Measurements from ENCODE around the gene PROKR2. TPM values are rescaled to one million over a fixed set of nuclear protein-coding genes. Genes with fewer than 3 reads are reported as not detected.

Gene PROKR2
- total and polyA plus RNA-seq, 2 donors (not counting 1 experiment from before 2014, with no cell fraction given) = not detected

DNA sequence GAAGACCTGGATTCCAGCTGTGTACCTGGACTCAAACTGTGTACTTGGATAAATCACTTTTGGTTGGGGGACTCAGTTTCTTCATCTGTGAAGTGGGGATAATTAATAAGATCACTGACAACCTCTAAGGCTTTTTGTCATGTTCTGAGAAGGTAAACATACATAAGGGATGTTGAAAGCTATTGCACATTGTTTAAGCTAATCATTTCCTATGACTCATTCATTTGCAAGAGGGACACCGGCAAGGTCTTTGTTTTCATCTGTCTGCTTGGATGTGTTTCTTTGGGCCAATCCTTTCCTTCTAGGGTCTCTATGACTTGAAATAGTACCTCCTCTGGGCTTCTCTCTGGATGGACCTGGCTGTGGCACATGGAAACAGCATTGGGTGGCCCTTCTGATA is 6.8 kb downstream of the PROKR2 start:
- peaks cover 0 to 10% (median 0%) of the 10 kb centered on the region in 4 experiments for H3K27me3 ChIP-seq (replicated peaks in 1 of 4; ENCODE audit: control extremely low read depth in 1 of 4, control insufficient read depth in 3 of 4, insufficient read depth in 4 of 4, low read length in 3 of 4)
- no peak for TF ChIP-seq EZH2 (IDR thresholded peaks at IDR 0.05; ENCODE audit: borderline replicate concordance, insufficient read depth, low read depth, low read length, poor library complexity, severe bottlenecking)
- ChIA-PET CTCF (no interaction called here), POLR2A (no interaction called here)
- no peaks in the 10 kb centered on the region for H3K4me1 ChIP-seq (ENCODE audit: control insufficient read depth in 2 of 2, insufficient read depth in 2 of 2, low read length in 2 of 2)
- H3K4me2 ChIP-seq (replicated peaks; ENCODE audit: low read depth, low read length, poor library complexity, severe bottlenecking) = no peak overlapping the region
- no peak overlapping the region for H3K9ac ChIP-seq (ENCODE audit: low read length)
- no peak overlapping the region for H3K27ac ChIP-seq (ENCODE audit: low read length in 2 of 2)
- peaks cover 14% of the 10 kb centered on the region for H3K9me3 Mint-ChIP-seq (ENCODE audit: insufficient read depth)
- no peak overlapping the region for H3K27ac Mint-ChIP-seq
- DNase-seq = no peak
- peaks cover 0 to 17% (median 7%) of the 10 kb centered on the region in 3 donors for H3K9me3 ChIP-seq (ENCODE audit: control extremely low read depth in 1 of 3, control insufficient read depth in 2 of 3, insufficient read depth in 1 of 3, low read length in 2 of 3)
- H3K27me3 Mint-ChIP-seq = peaks cover 22% of the 10 kb centered on the region
- intact Hi-C loops (cut with micrococcal nuclease) = no loop called here
- no peak for ATAC-seq (ENCODE audit: low read depth)
- no peaks in the 10 kb centered on the region for H3K4me1 Mint-ChIP-seq
- no peak overlapping the region for H3K4me3 ChIP-seq (ENCODE audit: control extremely low read depth in 1 of 5, extremely low read depth in 1 of 5, insufficient read depth in 1 of 5, low read depth in 2 of 5, low read length in 4 of 5)
- H2AFZ ChIP-seq (ENCODE audit: insufficient read depth, low read depth, low read length, poor library complexity, severe bottlenecking) = no peak overlapping the region
- no peaks in the 10 kb centered on the region for H4K20me1 ChIP-seq (ENCODE audit: control insufficient read depth, insufficient read depth, low read length, poor library complexity, severe bottlenecking)
- 87% methylated on average over 1 of the region's 1 CpG for WGBS (ENCODE audit: insufficient coverage)
- no peaks in the 10 kb centered on the region for H3K36me3 ChIP-seq (replicated peaks in 1 of 2; ENCODE audit: control extremely low read depth in 1 of 2, control insufficient read depth in 1 of 2, extremely low read depth in 1 of 2, insufficient read depth in 2 of 2, low read length in 1 of 2)
- no peak overlapping the region for H3K4me3 Mint-ChIP-seq
- H3K79me2 ChIP-seq (ENCODE audit: control insufficient read depth, insufficient read depth, low read length) = no peaks in the 10 kb centered on the region

- Histone ChIP-seq H3K27ac (ENCODE audit: low read length in 2 of 2) (no peak overlapping the region), H3K4me1 (ENCODE audit: control insufficient read depth in 2 of 2, insufficient read depth in 2 of 2, low read length in 2 of 2) (no peaks in the 10 kb centered on the region), H3K9ac (ENCODE audit: low read length) (no peak overlapping the region), H4K20me1 (ENCODE audit: control insufficient read depth, insufficient read depth, low read length, poor library complexity, severe bottlenecking) (no peaks in the 10 kb centered on the region), H2AFZ (ENCODE audit: insufficient read depth, low read depth, low read length, poor library complexity, severe bottlenecking) (no peak overlapping the region), H3K27me3 (replicated peaks in 1 of 4; ENCODE audit: control extremely low read depth in 1 of 4, control insufficient read depth in 3 of 4, insufficient read depth in 4 of 4, low read length in 3 of 4) (peaks cover 0 to 6% (median 0%) of the 10 kb centered on the region in 4 experiments), H3K4me2 (replicated peaks; ENCODE audit: low read depth, low read length, poor library complexity, severe bottlenecking) (no peak overlapping the region), H3K9me3 (ENCODE audit: control extremely low read depth in 1 of 3, control insufficient read depth in 2 of 3, insufficient read depth in 1 of 3, low read length in 2 of 3) (peaks cover 0 to 5% (median 0%) of the 10 kb centered on the region in 3 donors), H3K79me2 (ENCODE audit: control insufficient read depth, insufficient read depth, low read length) (no peaks in the 10 kb centered on the region), H3K4me3 (ENCODE audit: control extremely low read depth in 1 of 5, extremely low read depth in 1 of 5, insufficient read depth in 1 of 5, low read depth in 2 of 5, low read length in 4 of 5) (no peak overlapping the region), H3K36me3 (replicated peaks in 1 of 2; ENCODE audit: control extremely low read depth in 1 of 2, control insufficient read depth in 1 of 2, extremely low read depth in 1 of 2, insufficient read depth in 2 of 2, low read length in 1 of 2) (no peaks in the 10 kb centered on the region)
- Mint-ChIP-seq H3K4me3 (no peak overlapping the region), H3K27me3 (peaks cover 30% of the 10 kb centered on the region), H3K4me1 (no peaks in the 10 kb centered on the region), H3K27ac (no peak overlapping the region), H3K9me3 (ENCODE audit: insufficient read depth) (no peaks in the 10 kb centered on the region)
- CTCF ChIA-PET = no interaction called here
- DNase-seq (no peak), ATAC-seq (ENCODE audit: low read depth) (no peak)
- 91% methylated on average over 3 of the region's 5 CpGs for WGBS (ENCODE audit: insufficient coverage)
- POLR2A ChIA-PET = no interaction called here
- intact Hi-C loops (cut with micrococcal nuclease) = no loop called here
- TF ChIP-seq CTCF (IDR thresholded peaks at IDR 0.05) = no peak
- no peak for TF ChIP-seq EZH2 (IDR thresholded peaks at IDR 0.05; ENCODE audit: borderline replicate concordance, insufficient read depth, low read depth, low read length, poor library complexity, severe bottlenecking)
Observed at GRCh38 chr20:5298811-5299210, 17.9 kb downstream of the PROKR2 start.

Data from B cell (primary cell).